Osteoblast (primary cell): ENCODE measurements around the gene TMEM222. TPM values are rescaled to one million over a fixed set of nuclear protein-coding genes. Genes with fewer than 3 reads are reported as not detected.

Experiments
- DNase-seq: peaks from one replicate; pipeline ENCODE4 v3.0.0; 2011; ENCODE audit warnings: low spot score, mixed read lengths; ENCODE audit not compliant: insufficient read length; ENCODE audit errors: missing footprints
- H2AFZ ChIP-seq: 2 replicates; pipeline ENCODE4 v1.6.0; 2011; ENCODE audit warnings: mild to moderate bottlenecking, low read length
- H3K27ac ChIP-seq: 2 replicates; pipeline ENCODE4 v1.5.1; 2011; ENCODE audit warnings: mild to moderate bottlenecking, low read depth, low read length, moderate library complexity
- H3K27me3 ChIP-seq: 2 replicates; pipeline ENCODE4 v1.6.0; 2012; ENCODE audit warnings: mild to moderate bottlenecking, control low read depth, inconsistent platforms, low read length, moderate library complexity; ENCODE audit not compliant: insufficient read depth
- H3K36me3 ChIP-seq: 2 replicates; pipeline ENCODE4 v1.5.1; 2011; ENCODE audit warnings: mild to moderate bottlenecking, low read length, control low read depth, moderate library complexity; ENCODE audit not compliant: insufficient read depth
- H3K4me1 ChIP-seq: 2 replicates; pipeline ENCODE4 v1.5.1; 2011; ENCODE audit warnings: mild to moderate bottlenecking, low read length, control low read depth, moderate library complexity; ENCODE audit not compliant: insufficient read depth
- H3K4me2 ChIP-seq: 2 replicates; pipeline ENCODE4 v1.6.0; 2011; ENCODE audit warnings: mild to moderate bottlenecking, low read length; ENCODE audit not compliant: insufficient read depth
- H3K4me3 ChIP-seq: fragments of 200-600 bp; sonication (generic); 3 replicates; pipeline ENCODE4 v1.5.1; 2012; ENCODE audit warnings: mild to moderate bottlenecking, low read length, inconsistent platforms; ENCODE audit not compliant: insufficient read depth
- H3K79me2 ChIP-seq: 2 replicates; pipeline ENCODE4 v1.6.0; 2012; ENCODE audit warnings: mild to moderate bottlenecking, low read length, control low read depth, inconsistent platforms; ENCODE audit not compliant: insufficient read depth
- H3K9me3 ChIP-seq: 2 replicates; pipeline ENCODE4 v1.5.1; 2011; ENCODE audit warnings: low read depth, low read length, control low read depth
- H4K20me1 ChIP-seq: 2 replicates; pipeline ENCODE4 v1.6.0; 2012; ENCODE audit warnings: mild to moderate bottlenecking, low read length, control low read depth; ENCODE audit not compliant: insufficient read depth
- total RNA-seq: library from RNA; depleted of rRNA; stranded (reverse); fragments of >200 nt; gene quantifications from 2 replicates; pipeline ENCODE4 v1.2.3, GENCODE V29; 2012
- TF ChIP-seq, protein P1 (sequence below): IDR thresholded peaks from 2 replicates; pipeline ENCODE4 v1.5.1; 2011; ENCODE audit warnings: mild to moderate bottlenecking, low read depth, low read length, moderate library complexity; ENCODE audit errors: extremely low read depth

TMEM222 gene
- total RNA-seq, 1 donor = 30.4 TPM

DNA sequence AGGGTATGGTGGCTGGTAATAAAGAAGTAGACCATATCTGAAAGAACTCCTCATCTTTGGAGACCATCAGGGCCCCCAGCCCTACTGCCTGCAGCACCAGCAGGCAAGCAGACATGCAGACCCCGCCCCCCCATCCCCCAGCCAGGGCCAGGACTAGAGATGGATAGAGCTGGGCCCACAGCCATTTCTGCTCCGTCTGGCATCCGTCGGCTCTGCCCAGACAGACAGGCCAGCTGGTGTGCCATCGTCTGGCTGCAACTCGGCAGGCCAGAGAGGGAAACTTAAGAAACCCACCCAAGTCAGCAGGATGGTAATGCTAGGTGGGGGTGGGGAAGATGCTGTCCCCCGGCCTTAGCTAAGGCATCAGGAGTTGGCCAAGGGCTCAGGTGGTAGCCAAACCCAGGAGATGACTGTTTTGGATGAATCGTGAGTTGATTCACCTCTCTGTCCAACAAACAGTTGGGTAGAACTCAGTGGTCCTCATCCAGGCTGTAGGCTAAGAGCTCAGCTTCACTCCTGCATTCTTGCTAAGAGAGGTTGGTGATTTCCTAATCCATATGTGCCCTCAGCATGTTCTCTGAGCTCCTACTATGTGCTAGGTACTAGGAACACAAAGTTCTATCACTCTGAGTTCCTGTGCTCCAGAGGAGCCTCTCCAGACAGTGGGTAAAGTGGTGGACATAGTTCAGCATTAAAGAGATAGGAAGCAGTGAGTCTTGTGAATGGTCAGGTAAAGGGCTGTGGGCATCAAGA, 23.2 kb upstream of the TMEM222 start:
- Histone ChIP-seq H4K20me1 (no peaks in the 10 kb centered on the region), H3K36me3 (peaks cover 35% of the 10 kb centered on the region), H3K9me3 (no peaks in the 10 kb centered on the region), H2AFZ (no peak overlapping the region), H3K4me3 (no peak overlapping the region), H3K27me3 (no peaks in the 10 kb centered on the region), H3K79me2 (no peaks in the 10 kb centered on the region), H3K4me1 (peaks cover 24% of the 10 kb centered on the region), H3K4me2 (no peak overlapping the region), H3K27ac (peak overlapping the region; percentile 81)
- TF ChIP-seq, protein P1, sequence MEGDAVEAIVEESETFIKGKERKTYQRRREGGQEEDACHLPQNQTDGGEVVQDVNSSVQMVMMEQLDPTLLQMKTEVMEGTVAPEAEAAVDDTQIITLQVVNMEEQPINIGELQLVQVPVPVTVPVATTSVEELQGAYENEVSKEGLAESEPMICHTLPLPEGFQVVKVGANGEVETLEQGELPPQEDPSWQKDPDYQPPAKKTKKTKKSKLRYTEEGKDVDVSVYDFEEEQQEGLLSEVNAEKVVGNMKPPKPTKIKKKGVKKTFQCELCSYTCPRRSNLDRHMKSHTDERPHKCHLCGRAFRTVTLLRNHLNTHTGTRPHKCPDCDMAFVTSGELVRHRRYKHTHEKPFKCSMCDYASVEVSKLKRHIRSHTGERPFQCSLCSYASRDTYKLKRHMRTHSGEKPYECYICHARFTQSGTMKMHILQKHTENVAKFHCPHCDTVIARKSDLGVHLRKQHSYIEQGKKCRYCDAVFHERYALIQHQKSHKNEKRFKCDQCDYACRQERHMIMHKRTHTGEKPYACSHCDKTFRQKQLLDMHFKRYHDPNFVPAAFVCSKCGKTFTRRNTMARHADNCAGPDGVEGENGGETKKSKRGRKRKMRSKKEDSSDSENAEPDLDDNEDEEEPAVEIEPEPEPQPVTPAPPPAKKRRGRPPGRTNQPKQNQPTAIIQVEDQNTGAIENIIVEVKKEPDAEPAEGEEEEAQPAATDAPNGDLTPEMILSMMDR = no peak
- DNase-seq = peak; percentile 75

DNA sequence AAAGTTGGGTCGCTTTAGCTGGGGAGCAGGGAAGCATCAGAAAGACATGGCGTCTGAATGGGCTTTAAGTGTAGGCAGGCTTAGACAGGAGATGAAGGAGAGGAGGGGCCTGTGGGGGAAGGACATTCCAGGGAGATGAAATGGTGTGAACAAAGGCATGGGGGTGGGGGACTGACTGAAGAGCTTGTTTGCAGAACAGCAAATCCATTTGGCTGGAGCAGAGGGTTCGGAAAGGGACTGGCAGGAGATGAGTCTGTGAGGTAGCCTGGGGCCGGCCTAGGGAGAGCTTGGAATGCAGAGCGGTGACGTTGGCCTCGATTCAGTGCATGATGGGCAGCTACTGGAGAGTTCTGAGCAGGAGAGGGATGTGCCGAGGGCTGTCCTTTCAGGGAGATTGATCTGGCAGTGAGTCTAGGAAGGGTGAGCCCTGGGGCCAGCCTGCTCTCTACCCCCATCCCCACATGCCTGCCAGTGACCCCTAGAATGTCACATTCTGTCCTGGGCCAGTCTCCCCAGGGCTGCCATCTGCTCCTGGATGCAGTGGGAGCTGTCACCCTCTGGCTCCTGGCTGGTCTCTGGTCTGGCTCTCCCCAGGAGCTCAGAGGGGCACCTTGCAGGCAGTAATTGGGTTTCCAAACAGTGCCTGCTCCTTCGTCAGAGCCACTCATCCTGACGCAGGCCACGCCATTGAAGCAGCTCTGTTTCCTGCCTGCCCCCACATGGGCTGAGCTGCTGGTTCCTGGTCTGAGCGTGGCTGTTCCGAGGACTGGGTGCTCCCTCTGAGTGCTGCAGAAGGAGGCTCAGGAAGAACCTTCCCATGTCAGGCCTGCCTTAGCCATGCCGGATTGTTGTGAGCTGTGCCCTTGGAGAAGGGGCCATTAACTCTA, 22.3 kb upstream of the TMEM222 start:
- H3K27me3 ChIP-seq = no peaks in the 10 kb centered on the region
- peaks cover 29% of the 10 kb centered on the region for H3K36me3 ChIP-seq
- H3K4me3 ChIP-seq = no peak overlapping the region
- peak; percentile 99 for DNase-seq
- H2AFZ ChIP-seq = peak overlapping the region; percentile 17
- H3K4me2 ChIP-seq = no peak overlapping the region
- peak overlapping the region; percentile 81 for H3K27ac ChIP-seq
- no peaks in the 10 kb centered on the region for H4K20me1 ChIP-seq
- no peaks in the 10 kb centered on the region for H3K79me2 ChIP-seq
- H3K4me1 ChIP-seq = peaks cover 24% of the 10 kb centered on the region
- H3K9me3 ChIP-seq = no peaks in the 10 kb centered on the region
- TF ChIP-seq, protein P1 = no peak

DNA sequence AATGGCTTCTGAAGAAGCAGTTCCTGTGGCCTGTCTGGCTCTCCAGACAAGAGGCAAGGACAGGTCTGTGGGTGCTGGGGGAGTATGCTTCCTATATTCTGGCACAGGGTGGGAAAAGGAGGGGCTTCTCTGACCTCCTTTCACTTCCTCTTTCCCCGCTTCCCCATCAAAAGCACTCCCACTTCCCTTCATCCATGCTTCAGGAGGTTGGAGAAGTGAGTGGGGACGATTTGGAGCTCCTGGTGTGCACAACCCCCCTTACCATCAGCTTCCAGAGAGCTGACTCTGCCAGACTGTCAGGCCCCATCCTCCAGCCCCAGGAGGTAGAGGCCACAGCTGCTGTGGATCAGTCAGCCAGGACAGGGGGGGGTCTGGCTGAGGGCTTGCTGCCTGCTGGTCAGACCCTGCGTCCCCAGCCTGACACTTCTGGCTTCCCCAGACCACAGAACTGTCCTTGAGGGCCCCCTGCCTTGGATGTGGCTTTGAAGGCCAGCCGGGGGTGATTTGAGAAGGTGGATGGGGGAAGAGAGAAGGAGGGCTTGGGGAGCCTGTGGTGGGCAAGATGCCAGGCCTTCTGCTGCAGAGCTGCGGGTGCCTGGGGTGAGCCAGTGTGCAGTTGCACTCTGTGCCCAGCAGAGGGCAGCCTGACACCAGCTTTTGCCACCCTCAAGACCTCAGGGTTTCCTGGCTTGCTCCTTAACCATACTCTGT, 21.5 kb upstream of the TMEM222 start:
- Histone ChIP-seq H3K36me3 (peaks cover 25% of the 10 kb centered on the region), H3K27ac (peak overlapping the region; percentile 81), H3K4me3 (no peak overlapping the region), H4K20me1 (no peaks in the 10 kb centered on the region), H2AFZ (no peak overlapping the region), H3K9me3 (no peaks in the 10 kb centered on the region), H3K27me3 (no peaks in the 10 kb centered on the region), H3K4me2 (no peak overlapping the region), H3K79me2 (no peaks in the 10 kb centered on the region), H3K4me1 (peaks cover 24% of the 10 kb centered on the region)
- TF ChIP-seq, protein P1 = peak; percentile 96
- DNase-seq = peak; percentile 96

DNA sequence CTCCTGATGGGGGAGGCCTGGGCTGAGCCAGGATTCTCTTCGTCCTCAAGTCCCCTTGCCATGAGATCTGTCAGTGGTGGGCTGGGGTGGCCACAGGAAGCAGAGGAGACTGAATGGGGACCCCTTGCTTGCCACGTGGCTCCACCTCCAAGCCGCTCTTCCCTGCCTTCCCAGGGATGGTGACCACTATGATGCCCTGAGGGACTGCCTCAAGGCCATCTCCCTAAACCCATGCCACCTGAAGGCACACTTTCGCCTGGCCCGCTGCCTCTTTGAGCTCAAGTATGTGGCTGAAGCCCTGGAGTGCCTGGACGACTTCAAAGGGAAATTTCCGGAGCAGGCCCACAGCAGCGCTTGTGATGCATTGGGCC, 20.9 kb upstream of the TMEM222 start:
- Histone ChIP-seq H3K79me2 (no peaks in the 10 kb centered on the region), H3K4me1 (peaks cover 24% of the 10 kb centered on the region), H3K4me2 (no peak overlapping the region), H4K20me1 (no peaks in the 10 kb centered on the region), H3K4me3 (no peak overlapping the region), H3K27me3 (no peaks in the 10 kb centered on the region), H2AFZ (no peak overlapping the region), H3K36me3 (peaks cover 26% of the 10 kb centered on the region), H3K9me3 (no peaks in the 10 kb centered on the region), H3K27ac (peak overlapping the region; percentile 27)
- no peak for DNase-seq
- TF ChIP-seq, protein P1 = no peak
